K562 (cell line): ENCODE measurements around the gene RBFOX2. TPM values are rescaled to one million over a fixed set of nuclear protein-coding genes. Genes with fewer than 3 reads are reported as not detected.

ENCODE experiments used
- BCOR ChIP-seq: fragments of 450-650 bp; IDR thresholded peaks from 2 replicates; pipeline ENCODE4 v1.6.1; 2016
- EGR1 ChIP-seq: fragments of 450-650 bp; conservative IDR thresholded peaks from 2 replicates; pipeline ENCODE4 v1.6.1; 2017; ENCODE audit warnings: mild to moderate bottlenecking
- ESRRA ChIP-seq: fragments of 450-650 bp; IDR thresholded peaks from 2 replicates; pipeline ENCODE4 v1.6.1; 2014; ENCODE audit warnings: low read depth, mild to moderate bottlenecking, moderate library complexity, borderline replicate concordance
- FOSL1 ChIP-seq: fragments of 200-800 bp; sonication (Bioruptor generic); conservative IDR thresholded peaks from 2 replicates; pipeline ENCODE4 v1.6.1; 2016; ENCODE audit warnings: missing genetic modification characterization, missing compliant biosample characterization
- HMBOX1 ChIP-seq: sonication (generic); IDR thresholded peaks from 2 replicates; pipeline ENCODE4 v1.6.1; 2016
- KDM1A ChIP-seq, 2 experiments: fragments of 450-650 bp; IDR thresholded peaks; 2 replicates each; pipeline ENCODE4 v1.6.1; 2016; ENCODE audit warnings: mild to moderate bottlenecking in 2 of 2
- L3MBTL2 ChIP-seq: fragments of 450-650 bp; IDR thresholded peaks from 2 replicates; pipeline ENCODE4 v1.6.1; 2016; ENCODE audit warnings: mild to moderate bottlenecking, moderate library complexity
- MAFG ChIP-seq: fragments of 450-650 bp; conservative IDR thresholded peaks from 2 replicates; pipeline ENCODE4 v1.6.1; 2016; ENCODE audit warnings: missing genetic modification characterization, missing compliant biosample characterization
- MAX ChIP-seq: sonication (generic); formaldehyde crosslinking; IDR thresholded peaks from 2 replicates; pipeline ENCODE4 v1.9.0; 2022; ENCODE audit warnings: mild to moderate bottlenecking, missing genetic modification reagents
- NEUROD1 ChIP-seq: fragments of 150-350 bp; IDR thresholded peaks from 2 replicates; pipeline ENCODE4 v1.6.1; 2014; ENCODE audit warnings: borderline replicate concordance, low read length, low read depth; ENCODE audit not compliant: partially characterized antibody
- RAD21 ChIP-seq, 2 experiments: fragments of 250-450 bp in 1 of 2; fragments of 450-650 bp in 1 of 2; sonication (Bioruptor Pico) in 1 of 2; formaldehyde crosslinking in 1 of 2; IDR thresholded peaks in 1 of 2; conservative IDR thresholded peaks in 1 of 2; 2 replicates each; pipeline versions ENCODE4 v1.4.0 to v1.8.0; 2020 to 2022; ENCODE audit warnings: mild to moderate bottlenecking in 2 of 2, moderate library complexity in 1 of 2
- SMARCE1 ChIP-seq: fragments of 450-650 bp; IDR thresholded peaks from 2 replicates; pipeline ENCODE4 v1.7.1; 2016; ENCODE audit warnings: mild to moderate bottlenecking
- SRF ChIP-seq, 2 experiments: fragments of 250-450, 450-650 bp in 1 of 2; sonication (Bioruptor Pico) in 1 of 2; sonication (generic) in 1 of 2; formaldehyde crosslinking; IDR thresholded peaks; 2 replicates each; pipeline versions ENCODE4 v1.5.0 to v1.5.1; 2020 to 2022; ENCODE audit warnings: mild to moderate bottlenecking in 1 of 2, missing genetic modification reagents in 1 of 2
- TCF7L2 ChIP-seq: fragments of 150-350 bp; IDR thresholded peaks from 2 replicates; pipeline ENCODE4 v1.6.1; 2016; ENCODE audit warnings: low read depth, mild to moderate bottlenecking, low read length, moderate library complexity
- TRIM24 ChIP-seq, 2 experiments: fragments of 450-650 bp; IDR thresholded peaks; 2 replicates each; pipeline ENCODE4 v1.6.1; 2016
- ZFPM2 ChIP-seq: fragments of 250-450 bp; sonication (Bioruptor Pico); IDR thresholded peaks from 2 replicates; pipeline ENCODE4 v1.5.1; 2022; ENCODE audit warnings: mild to moderate bottlenecking
- ZNF133 ChIP-seq: fragments of 250-450 bp; sonication (Bioruptor Pico); IDR thresholded peaks from 2 replicates; pipeline ENCODE4 v1.4.0; 2020; ENCODE audit warnings: mild to moderate bottlenecking
- polyA plus RNA-seq, 8 experiments: library from polyadenylated mRNA; depleted of rRNA in 4 of 8; stranded (reverse) in 5 of 8; unstranded in 3 of 8; fragments of >200 nt; fragmentation: Nextera tagmentation in 2 of 8; fragmentation: Illumina TruSeq in 1 of 8; extraction: Ambion mirVana in 2 of 8; extraction: Trizol in 1 of 8; gene quantifications; 2 replicates each; pipeline versions ENCODE4 v1.2.1 to v1.2.3, GENCODE V29; 2011 to 2014; ENCODE audit warnings: inconsistent platforms in 1 of 8, missing spikeins in 1 of 8
- total RNA-seq, 7 experiments: library from RNA; depleted of rRNA in 6 of 7; stranded (reverse); fragments of >200 nt in 6 of 7; fragmentation: Illumina TruSeq in 2 of 7; extraction: Trizol in 2 of 7; gene quantifications; 2 replicates each; pipeline versions ENCODE4 v1.2.1 to v1.2.3, GENCODE V29; 2011 to 2021; ENCODE audit warnings: low replicate concordance in 1 of 7
- TF ChIP-seq, protein P1 (sequence below), 2 experiments: IDR thresholded peaks in 1 of 2; conservative IDR thresholded peaks in 1 of 2; 2 replicates each; pipeline ENCODE4 v1.6.1; 2016; ENCODE audit warnings: low read depth in 2 of 2, mild to moderate bottlenecking in 1 of 2, missing compliant biosample characterization in 1 of 2, missing genetic modification characterization in 1 of 2, moderate library complexity in 1 of 2
- TF ChIP-seq, protein P2 (sequence below): sonication (generic); formaldehyde crosslinking; IDR thresholded peaks from 2 replicates; pipeline ENCODE4 v1.8.0; 2022; ENCODE audit warnings: mild to moderate bottlenecking, missing genetic modification reagents

RBFOX2 gene
- total and polyA plus RNA-seq, 9 of the 15 experiments (the other 6 are each of a cell fraction or from before 2014, with no cell fraction given), result 5.8 to 24.8 (median 14.2) TPM

DNA sequence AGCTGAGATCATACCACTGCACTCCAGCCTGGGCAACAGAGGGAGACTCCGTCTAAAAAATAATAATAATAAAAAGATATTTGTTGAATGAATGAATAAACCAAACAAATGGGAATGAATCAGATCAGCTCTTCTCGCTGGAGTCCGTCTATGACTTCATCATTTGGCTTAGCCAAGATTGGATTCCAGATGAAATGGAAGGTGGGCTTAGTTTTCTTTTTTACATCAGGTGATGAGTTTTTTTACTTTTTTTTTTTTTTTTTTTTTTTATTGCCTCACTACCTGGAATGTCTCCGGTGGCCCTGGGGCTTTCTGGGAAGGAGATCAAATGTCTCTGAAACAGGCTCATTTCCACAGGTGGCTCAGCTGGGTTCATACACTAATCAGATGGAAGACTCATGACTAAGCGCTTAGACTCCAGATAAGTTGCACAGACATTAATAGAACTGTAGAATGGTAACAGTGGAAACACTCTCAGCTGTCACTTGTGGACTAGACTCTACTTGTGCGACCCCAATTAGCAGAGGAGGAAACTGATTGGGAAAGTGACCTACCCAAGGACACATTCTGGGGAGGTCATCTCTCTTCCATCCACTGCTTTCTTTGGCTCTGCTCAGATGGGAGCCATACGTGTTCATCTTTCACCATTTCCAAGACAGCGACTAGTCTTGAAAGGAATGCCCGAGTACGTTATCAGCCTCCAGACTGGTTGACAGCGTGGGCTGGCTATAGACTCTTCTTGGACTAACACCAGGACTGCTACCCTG is 20.5 kb upstream of the RBFOX2 start (continued):
- no peak for TF ChIP-seq SRF (CRISPR knock-in tag; IDR thresholded peaks at IDR 0.05)
- no peak for TF ChIP-seq MAX (CRISPR knock-in tag)
- TF ChIP-seq HMBOX1, result peak; percentile 97
- no peak for TF ChIP-seq RAD21 (CRISPR knock-in tag; conservative IDR thresholded peaks at IDR 0.05 in 1 of 2, IDR thresholded peaks at IDR 0.05 in 1 of 2)
- no peak for TF ChIP-seq ZNF133 (CRISPR knock-in tag)
- TF ChIP-seq SMARCE1, result peak; percentile 50; the same call in 1 of the 2 replicates
- no peak for TF ChIP-seq L3MBTL2
- TF ChIP-seq, protein P1, sequence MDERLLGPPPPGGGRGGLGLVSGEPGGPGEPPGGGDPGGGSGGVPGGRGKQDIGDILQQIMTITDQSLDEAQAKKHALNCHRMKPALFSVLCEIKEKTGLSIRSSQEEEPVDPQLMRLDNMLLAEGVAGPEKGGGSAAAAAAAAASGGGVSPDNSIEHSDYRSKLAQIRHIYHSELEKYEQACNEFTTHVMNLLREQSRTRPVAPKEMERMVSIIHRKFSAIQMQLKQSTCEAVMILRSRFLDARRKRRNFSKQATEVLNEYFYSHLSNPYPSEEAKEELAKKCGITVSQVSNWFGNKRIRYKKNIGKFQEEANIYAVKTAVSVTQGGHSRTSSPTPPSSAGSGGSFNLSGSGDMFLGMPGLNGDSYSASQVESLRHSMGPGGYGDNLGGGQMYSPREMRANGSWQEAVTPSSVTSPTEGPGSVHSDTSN (CRISPR knock-in tag; IDR thresholded peaks at IDR 0.05; ENCODE audit: low read depth), result no peak
- TF ChIP-seq, protein P1 (tag; conservative IDR thresholded peaks at IDR 0.05; ENCODE audit: low read depth), result no peak
- TF ChIP-seq MAFG (tag), result peak; percentile 35; the same call in 1 of the 2 replicates
- no peak for TF ChIP-seq NEUROD1
- TF ChIP-seq ESRRA, result peak; percentile 74
- peak; percentile 26; the same call in 1 of the 2 replicates for TF ChIP-seq EGR1
- TF ChIP-seq KDM1A (IDR thresholded peaks at IDR 0.05), result peak in 1 of 2 experiments; percentile 14; a peak in 1 of 4 replicates
- no peak for TF ChIP-seq BCOR
- TF ChIP-seq, protein P2, sequence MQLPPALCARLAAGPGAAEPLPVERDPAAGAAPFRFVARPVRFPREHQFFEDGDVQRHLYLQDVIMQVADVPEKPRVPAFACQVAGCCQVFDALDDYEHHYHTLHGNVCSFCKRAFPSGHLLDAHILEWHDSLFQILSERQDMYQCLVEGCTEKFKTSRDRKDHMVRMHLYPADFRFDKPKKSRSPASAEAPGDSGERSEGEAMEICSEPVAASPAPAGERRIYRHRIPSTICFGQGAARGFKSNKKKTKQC (CRISPR knock-in tag), result no peak
- TF ChIP-seq TRIM24 (IDR thresholded peaks at IDR 0.05), result peak in 1 of 2 experiments; percentile 9; a peak in 1 of 4 replicates
- TF ChIP-seq ZFPM2 (CRISPR knock-in tag), result no peak
- peak; percentile 78 for TF ChIP-seq FOSL1 (tag)
- TF ChIP-seq TCF7L2, result no peak
